HTERT RPE-1 (cell line): ENCODE measurements around the gene RNF149.

Experiments
- in situ Hi-C: fragments of 300-500 bp; cut with MboI; formaldehyde crosslinking; loops from 4 replicates; pipeline ENCODE4 v1.14.3; 2020; ENCODE audit warnings: low sequenced_read_pairs

RNF149 gene

DNA sequence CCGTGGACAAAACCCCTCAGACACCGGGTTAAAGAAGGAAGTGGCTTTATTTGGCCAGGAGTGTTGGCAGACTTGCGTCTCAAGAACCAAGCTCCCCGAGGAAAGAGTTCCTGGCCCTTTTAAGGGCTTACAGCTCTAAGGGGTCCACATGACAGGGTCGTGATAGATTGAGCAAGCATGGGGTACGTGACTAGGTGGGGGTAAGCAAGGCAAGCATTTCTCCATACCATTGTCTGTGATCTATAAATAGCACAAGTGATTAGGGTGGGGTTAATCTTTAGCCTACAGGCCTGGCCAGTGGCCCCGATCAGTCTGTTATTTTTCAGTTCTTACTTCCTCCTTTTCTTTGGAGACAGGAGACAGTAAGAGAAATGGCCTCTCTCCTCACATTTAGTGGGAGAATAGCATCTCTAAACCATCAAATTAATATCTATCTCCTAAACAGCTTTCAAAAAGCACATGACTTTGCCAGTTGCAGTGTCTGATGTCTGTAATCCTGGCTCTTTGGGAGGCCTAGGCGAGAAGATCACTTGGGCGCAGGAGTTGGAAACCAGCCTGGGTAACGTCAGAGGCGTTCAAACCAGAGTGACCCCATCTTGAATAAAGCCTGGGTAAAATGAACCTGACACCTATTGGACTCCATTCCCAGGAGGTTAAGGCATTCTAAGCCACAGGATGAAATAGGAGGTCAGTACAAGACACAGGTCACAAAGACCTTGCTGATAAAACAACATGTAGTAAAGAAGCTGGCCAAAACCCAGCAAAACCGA lies 74.1 kb downstream of the RNF149 start:
- in situ Hi-C loops = no loop called here

DNA sequence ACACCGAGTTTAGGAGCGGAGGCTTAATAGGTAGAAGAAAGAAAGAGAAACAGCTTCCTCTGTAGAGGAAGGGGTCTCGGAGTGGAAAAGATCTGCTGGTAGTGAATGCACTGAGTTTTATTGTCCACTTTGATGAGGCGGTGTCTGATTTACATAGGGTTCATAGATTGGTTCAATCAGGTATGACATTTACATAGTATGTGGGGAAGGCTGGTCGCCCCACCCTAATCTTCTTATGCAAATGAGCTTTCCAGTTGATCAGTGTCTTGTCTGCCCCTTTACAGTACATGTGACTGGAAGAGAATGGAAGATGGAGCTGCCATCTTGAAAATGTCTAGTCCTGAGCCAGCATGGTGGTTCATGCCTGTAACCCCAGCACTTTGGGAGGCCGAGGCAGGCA lies 75.7 kb downstream of the RNF149 start:
- in situ Hi-C loops = no loop called here

DNA sequence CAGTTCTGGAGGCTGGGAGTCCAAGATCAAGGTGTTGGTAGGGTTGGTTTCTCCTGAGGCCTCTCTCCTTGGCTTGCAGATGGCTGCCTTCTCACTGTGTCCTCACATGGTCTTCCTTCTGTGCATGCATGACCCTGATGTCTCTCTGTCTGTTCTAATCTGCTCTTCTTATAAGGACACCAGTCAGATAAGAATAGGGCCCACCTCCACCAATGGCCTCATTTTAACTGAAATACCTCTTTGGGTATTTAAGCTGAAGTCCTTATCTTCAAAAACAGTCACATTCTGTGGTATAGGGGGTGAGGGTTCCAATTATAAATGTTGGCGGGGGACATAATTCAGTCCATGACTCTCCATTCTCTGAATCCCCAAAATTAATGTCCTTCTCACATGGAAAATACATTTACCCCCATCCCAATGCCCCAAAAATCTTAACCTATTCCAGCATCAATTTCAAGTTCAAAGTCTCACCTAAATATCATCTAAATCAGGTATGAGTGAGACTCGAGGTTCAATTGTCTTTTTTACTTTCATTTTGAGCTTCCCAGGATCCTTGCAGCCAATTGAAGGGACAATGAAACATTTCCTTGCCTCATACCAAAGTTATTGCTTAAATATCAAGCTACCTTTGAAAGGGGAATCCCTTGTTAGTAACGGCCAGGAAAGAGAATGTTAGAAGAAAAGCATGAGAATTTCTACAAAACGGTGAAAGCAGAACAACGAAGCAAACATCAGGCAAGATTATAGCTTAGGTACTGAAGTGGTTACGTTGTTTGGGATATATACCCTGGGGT lies 76.4 kb downstream of the RNF149 start:
- in situ Hi-C loops = no loop called here

DNA sequence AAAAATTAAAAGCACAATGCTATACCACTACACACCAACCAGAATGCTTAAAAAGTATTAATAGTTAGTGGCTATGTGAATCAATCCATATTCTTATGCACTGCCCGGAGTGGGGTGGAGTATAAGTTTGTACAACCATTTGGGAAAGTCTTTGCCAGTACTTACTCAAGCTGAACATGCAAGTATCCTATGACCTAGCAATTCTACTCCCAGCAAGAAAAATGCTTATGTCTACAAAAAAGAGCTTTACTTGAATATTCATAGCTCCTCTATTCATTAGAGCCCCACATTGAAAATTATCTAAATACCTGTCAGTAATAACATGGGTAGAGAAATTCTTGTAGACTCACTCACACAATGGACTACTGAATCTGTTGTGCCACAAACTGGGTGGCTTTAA lies 77.3 kb downstream of the RNF149 start:
- in situ Hi-C loops = no loop called here

DNA sequence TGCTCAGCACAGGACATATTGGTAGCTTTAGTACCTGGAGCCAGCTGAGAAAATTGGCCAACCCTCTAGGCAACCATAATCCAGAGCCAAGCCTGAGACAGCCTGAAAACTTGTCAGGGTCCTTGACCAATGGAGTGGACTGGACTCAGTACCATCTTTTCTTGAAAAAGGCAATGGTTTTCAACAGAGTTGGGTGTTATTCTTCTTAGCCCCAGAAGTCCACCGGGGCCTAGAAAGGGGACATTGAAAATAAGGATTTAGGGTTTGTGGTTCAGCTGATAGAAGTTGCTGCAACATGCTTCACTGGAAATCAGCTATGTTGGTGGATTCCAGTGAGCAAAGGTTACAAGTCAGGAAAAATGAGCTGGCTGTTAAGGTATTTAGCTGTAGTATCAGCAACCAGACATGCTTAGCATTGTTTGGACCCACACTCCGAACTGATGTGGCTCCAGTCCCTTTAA lies 77.9 kb downstream of the RNF149 start:
- in situ Hi-C loops = no loop called here
